Stimulated activated CD4-positive, alpha-beta T cell treated with anti-CD3 and anti-CD28 coated beads, Interleukin-1b, Interleukin-23, amount 100 ng/mL, for 1 hour (primary cell): ENCODE data around the gene NME3.
"Not testable (repeated sequence)": the region's sequence is repeated elsewhere in the genome, so short reads cannot be mapped to it uniquely, and the experiment has no call there.

ENCODE experiments used
- DNase-seq, 2 donors: peaks; one replicate each; pipeline ENCODE4 v3.0.0-alpha.2; 2020; ENCODE audit warnings: low read depth in 2 of 2

NME3 gene

GRCh38 chr16:1747934-1748333, 23.4 kb downstream of the NME3 start:
- no peak for DNase-seq

- DNase-seq, result no peak
Measured at GRCh38 chr16:1746693-1747195, 24.6 kb downstream of the NME3 start.

GRCh38 chr16:1745900-1746692, 25.2 kb downstream of the NME3 start:
- DNase-seq, result no peak

GRCh38 chr16:1745181-1745899, 26.0 kb downstream of the NME3 start:
- no peak for DNase-seq

GRCh38 chr16:1744338-1744840, 27.0 kb downstream of the NME3 start:
- no peak for DNase-seq

- DNase-seq, result no peak
Measured at GRCh38 chr16:1743376-1744337, 27.7 kb downstream of the NME3 start.

GRCh38 chr16:1741553-1742165, 29.7 kb downstream of the NME3 start:
- no peak for DNase-seq

- DNase-seq, result no peak
Measured at GRCh38 chr16:1740781-1741490, 30.4 kb downstream of the NME3 start.

GRCh38 chr16:1740234-1740633, 31.1 kb downstream of the NME3 start:
- no peak for DNase-seq

- DNase-seq, result no peak
Measured at GRCh38 chr16:1734816-1735215, 36.5 kb downstream of the NME3 start.

- DNase-seq, result no peak
Measured at GRCh38 chr16:1734123-1734522, 37.2 kb downstream of the NME3 start.

- DNase-seq, result not testable (repeated sequence)
Measured at GRCh38 chr16:1732551-1732987, 38.8 kb downstream of the NME3 start.

GRCh38 chr16:1732071-1732470, 39.3 kb downstream of the NME3 start:
- no peak for DNase-seq

GRCh38 chr16:1731603-1732002, 39.7 kb downstream of the NME3 start:
- no peak for DNase-seq

GRCh38 chr16:1731073-1731472, 40.3 kb downstream of the NME3 start:
- DNase-seq, result no peak

GRCh38 chr16:1729445-1729844, 41.9 kb downstream of the NME3 start:
- no peak for DNase-seq

- DNase-seq, result no peak
Measured at GRCh38 chr16:1729026-1729425, 42.3 kb downstream of the NME3 start.

- DNase-seq, result no peak
Measured at GRCh38 chr16:1727651-1728624, 43.4 kb downstream of the NME3 start.
